ENCODE results near the gene GNAQ.
"Not testable (repeated sequence)": the region's sequence is repeated elsewhere in the genome, so short reads cannot be mapped to it uniquely, and the experiment has no call there.

The GNAQ gene

GRCh38 chr9:77881634-77882033 is 150.0 kb downstream of the GNAQ start:
- not testable (repeated sequence) for DNase-seq (ENCODE audit: low spot score)

GRCh38 chr9:77881111-77881510 is 150.5 kb downstream of the GNAQ start:
- FAIRE-seq (no peak), DNase-seq (ENCODE audit: low spot score) (no peak)

More at GRCh38 chr9:77881634-77882033, 150.0 kb downstream of the GNAQ start:
- FAIRE-seq: not testable (repeated sequence)

- DNase-seq (ENCODE audit: low spot score) (no peak), FAIRE-seq (no peak)
Observed at GRCh38 chr9:77879437-77879943, 152.1 kb downstream of the GNAQ start.

- not testable (repeated sequence) for FAIRE-seq; DNase-seq (ENCODE audit: low spot score)
Observed at GRCh38 chr9:77878793-77879192, 152.8 kb downstream of the GNAQ start.

GRCh38 chr9:77877976-77878375 is 153.6 kb downstream of the GNAQ start:
- DNase-seq (ENCODE audit: low spot score) (no peak), FAIRE-seq (no peak)

- DNase-seq (ENCODE audit: low spot score): no peak
- FAIRE-seq: no peak
Observed at GRCh38 chr9:77876590-77876989, 155.0 kb downstream of the GNAQ start.

GRCh38 chr9:77876091-77876490 is 155.5 kb downstream of the GNAQ start:
- DNase-seq (ENCODE audit: low spot score) (no peak), FAIRE-seq (no peak)

GRCh38 chr9:77872863-77873262 is 158.7 kb downstream of the GNAQ start:
- no peak for DNase-seq (ENCODE audit: low spot score)
- no peak for FAIRE-seq

- no peak for FAIRE-seq
- no peak for DNase-seq (ENCODE audit: low spot score)
Observed at GRCh38 chr9:77872177-77872576, 159.4 kb downstream of the GNAQ start.

- no peak for FAIRE-seq
- DNase-seq (ENCODE audit: low spot score): no peak
Observed at GRCh38 chr9:77871483-77871882, 160.1 kb downstream of the GNAQ start.

GRCh38 chr9:77866878-77867277 is 164.7 kb downstream of the GNAQ start:
- no peak for FAIRE-seq
- no peak for DNase-seq (ENCODE audit: low spot score)

GRCh38 chr9:77865385-77866047 is 166.1 kb downstream of the GNAQ start:
- no peak for FAIRE-seq
- DNase-seq (ENCODE audit: low spot score): no peak

- FAIRE-seq (no peak), DNase-seq (ENCODE audit: low spot score) (no peak)
Observed at GRCh38 chr9:77864211-77864889, 167.3 kb downstream of the GNAQ start.

- FAIRE-seq; DNase-seq (ENCODE audit: low spot score): not testable (repeated sequence)
Observed at GRCh38 chr9:77863638-77864037, 168.0 kb downstream of the GNAQ start.

- DNase-seq (ENCODE audit: low spot score); FAIRE-seq: not testable (repeated sequence)
Observed at GRCh38 chr9:77860953-77861352, 170.7 kb downstream of the GNAQ start.

GRCh38 chr9:77857513-77858259 is 173.9 kb downstream of the GNAQ start:
- FAIRE-seq: no peak
- no peak for DNase-seq (ENCODE audit: low spot score)

GRCh38 chr9:77856615-77857014 is 175.0 kb downstream of the GNAQ start:
- DNase-seq (ENCODE audit: low spot score): no peak
- FAIRE-seq: no peak

- DNase-seq (ENCODE audit: low spot score): no peak
- no peak for FAIRE-seq
Observed at GRCh38 chr9:77854916-77855311, 176.7 kb downstream of the GNAQ start.

- FAIRE-seq (no peak), DNase-seq (ENCODE audit: low spot score) (no peak)
Observed at GRCh38 chr9:77854258-77854915, 177.2 kb downstream of the GNAQ start.

- FAIRE-seq (no peak), DNase-seq (ENCODE audit: low spot score) (no peak)
Observed at GRCh38 chr9:77853716-77854115, 177.9 kb downstream of the GNAQ start.

GRCh38 chr9:77851882-77852595 is 179.6 kb downstream of the GNAQ start:
- no peak for DNase-seq (ENCODE audit: low spot score)
- no peak for FAIRE-seq

Measured in RCC 7860 (cell line).